GM13977 (cell line): ENCODE data around the gene PIM3.

Experiments used
- DNase-seq: peaks from one replicate; pipeline ENCODE4 v3.0.0; 2012; ENCODE audit warnings: low spot score
- CTCF ChIP-seq: IDR thresholded peaks from 2 replicates; pipeline ENCODE4 v1.5.1; 2012; ENCODE audit warnings: mild to moderate bottlenecking, control low read depth; ENCODE audit not compliant: insufficient read depth; ENCODE audit errors: extremely low read depth, missing control alignments
- in situ Hi-C: fragments of 300-500 bp; cut with MboI; formaldehyde crosslinking; loops from one replicate; pipeline ENCODE4 v1.12.0; 2022; ENCODE audit warnings: low sequenced_read_pairs, low pct_unique_long_range_greater_than_20kb, mixed read lengths, inconsistent platforms; ENCODE audit not compliant: unreplicated experiment

PIM3 gene

GRCh38 chr22:49964136-49965090, 3.8 kb downstream of the PIM3 start:
- in situ Hi-C loops: no loop called here
- DNase-seq: no peak
- TF ChIP-seq CTCF: no peak

- no peak for TF ChIP-seq CTCF
- in situ Hi-C loops: no loop called here
- no peak for DNase-seq
Observed at GRCh38 chr22:49965091-49966040, 4.8 kb downstream of the PIM3 start.

- no peak for DNase-seq
- TF ChIP-seq CTCF: no peak
- in situ Hi-C loops: no loop called here
Observed at GRCh38 chr22:49966041-49966773, 5.6 kb downstream of the PIM3 start.

GRCh38 chr22:49966774-49967705, 6.5 kb downstream of the PIM3 start:
- in situ Hi-C loops: no loop called here
- no peak for DNase-seq
- TF ChIP-seq CTCF: no peak

- DNase-seq: no peak
- in situ Hi-C loops: no loop called here
Observed at GRCh38 chr22:49967706-49968208, 7.2 kb downstream of the PIM3 start.

More at GRCh38 chr22:49967706-49968208, 7.2 kb downstream of the PIM3 start:
- TF ChIP-seq CTCF: no peak
